SK-N-SH (cell line): ENCODE data around the gene ACLY. TPM values are rescaled to one million over a fixed set of nuclear protein-coding genes. Genes with fewer than 3 reads are reported as not detected.

Experiments
- CTCF ChIA-PET: fragments of 300-600, 350-600 bp; formaldehyde crosslinking; extraction: SDS; loops from one replicate; lab custom pipeline; 2021; lab: Yijun Ruan, JAX
- POLR2A ChIA-PET: fragments of 350-600 bp; sonication (Branson Sonifier 250); formaldehyde crosslinking; extraction: SDS; loops from one replicate; lab custom pipeline; 2020; ENCODE audit warnings: antibody characterized with exemption, inconsistent platforms; lab: Yijun Ruan, JAX
- DNase-seq: peaks from one replicate; pipeline ENCODE4 v3.0.0; 2012
- H2AFZ ChIP-seq: fragments of 200-600 bp; sonication (generic); 2 replicates; pipeline ENCODE4 v1.8.1; 2016; ENCODE audit warnings: antibody characterized with exemption, mild to moderate bottlenecking, low read depth
- H3F3A ChIP-seq: fragments of 200-600 bp; sonication (generic); replicated peaks from 2 replicates; pipeline ENCODE3; 2016; ENCODE audit warnings: antibody characterized with exemption, mild to moderate bottlenecking; ENCODE audit not compliant: insufficient read depth
- H3K27ac ChIP-seq, 2 experiments: fragments of 200-500 bp in 1 of 2; fragments of 200-600 bp in 1 of 2; sonication (Bioruptor generic) in 1 of 2; sonication (generic), shearing (Covaris generic) in 1 of 2; 2 replicates each; pipeline versions ENCODE4 v1.5.1 to v1.6.1; 2014 to 2016; ENCODE audit warnings: low read depth in 2 of 2, inconsistent platforms in 1 of 2, low read length in 1 of 2, mild to moderate bottlenecking in 1 of 2, mixed read lengths in 1 of 2
- H3K27me3 ChIP-seq: fragments of 200-600 bp; sonication (generic), shearing (Covaris generic); 2 replicates; pipeline ENCODE4 v1.6.1; 2016; ENCODE audit warnings: mixed run types; ENCODE audit not compliant: insufficient read depth
- H3K36me3 ChIP-seq, 2 experiments: fragments of 200-500 bp in 1 of 2; fragments of 200-600 bp in 1 of 2; sonication (Bioruptor generic) in 1 of 2; sonication (generic) in 1 of 2; replicated peaks in 1 of 2; 2 replicates each; pipeline versions ENCODE3 to v1.5.1; 2014 to 2016; ENCODE audit warnings: low read length in 1 of 2, mild to moderate bottlenecking in 1 of 2; ENCODE audit not compliant: insufficient read depth in 2 of 2, control insufficient read depth in 1 of 2
- H3K4me1 ChIP-seq, 2 experiments: fragments of 200-500 bp in 1 of 2; fragments of 200-600 bp in 1 of 2; sonication (Bioruptor generic) in 1 of 2; sonication (generic), shearing (Covaris generic) in 1 of 2; 2 replicates each; pipeline versions ENCODE4 v1.5.1 to v1.6.1; 2014 to 2016; ENCODE audit warnings: low read depth in 1 of 2, low read length in 1 of 2, mixed run types in 1 of 2; ENCODE audit not compliant: insufficient read depth in 2 of 2, control insufficient read depth in 1 of 2
- H3K4me2 ChIP-seq: fragments of 200-600 bp; sonication (generic), shearing (Covaris generic); 2 replicates; pipeline ENCODE4 v1.6.1; 2017; ENCODE audit warnings: mixed run types
- H3K4me3 ChIP-seq, 2 experiments: fragments of 200-500 bp in 1 of 2; fragments of 200-600 bp in 1 of 2; sonication (Bioruptor generic) in 1 of 2; sonication (generic), shearing (Covaris generic) in 1 of 2; 2 replicates each; pipeline versions ENCODE4 v1.5.1 to v1.8.1; 2014 to 2016; ENCODE audit warnings: low read depth in 2 of 2, inconsistent platforms in 1 of 2, low read length in 1 of 2, mild to moderate bottlenecking in 1 of 2, mixed read lengths in 1 of 2, moderate library complexity in 1 of 2
- H3K79me2 ChIP-seq: fragments of 200-600 bp; sonication (generic); 2 replicates; pipeline ENCODE4 v1.8.1; 2017; ENCODE audit warnings: mild to moderate bottlenecking; ENCODE audit not compliant: insufficient read depth
- H3K9ac ChIP-seq: fragments of 200-600 bp; sonication (generic); 2 replicates; pipeline ENCODE4 v1.6.1; 2017; ENCODE audit warnings: mixed run types
- H3K9me2 ChIP-seq: fragments of 200-600 bp; sonication (generic); 2 replicates; pipeline ENCODE4 v1.6.1; 2017; ENCODE audit warnings: mixed run types
- H3K9me3 ChIP-seq: fragments of 200-600 bp; sonication (generic); 2 replicates; pipeline ENCODE4 v1.6.1; 2017; ENCODE audit warnings: mixed run types, mild to moderate bottlenecking, moderate library complexity
- H4K20me1 ChIP-seq: fragments of 200-600 bp; sonication (generic); 2 replicates; pipeline ENCODE4 v1.6.1; 2017; ENCODE audit warnings: mild to moderate bottlenecking, mixed run types; ENCODE audit not compliant: insufficient read depth
- CHD2 ChIP-seq: fragments of 150-350 bp; IDR thresholded peaks from 2 replicates; pipeline ENCODE4 v1.6.1; 2018; ENCODE audit warnings: low read length; ENCODE audit not compliant: partially characterized antibody
- ELF1 ChIP-seq: IDR thresholded peaks from 2 replicates; pipeline ENCODE4 v1.4.0; 2012
- EP300 ChIP-seq, 2 experiments: IDR thresholded peaks; 2 replicates each; pipeline versions ENCODE4 v1.4.0 to v1.6.1; 2012; ENCODE audit warnings: borderline replicate concordance in 1 of 2, low read depth in 1 of 2, low read length in 1 of 2
- FOXM1 ChIP-seq: IDR thresholded peaks from 2 replicates; pipeline ENCODE4 v1.4.0; 2012; ENCODE audit warnings: low read depth, mild to moderate bottlenecking
- GABPA ChIP-seq: IDR thresholded peaks from 2 replicates; pipeline ENCODE4 v1.4.0; 2012; ENCODE audit warnings: low read depth, mild to moderate bottlenecking
- GATA2 ChIP-seq: sonication (generic); formaldehyde crosslinking; IDR thresholded peaks from 2 replicates; pipeline ENCODE4 v1.5.0; 2020; ENCODE audit warnings: mild to moderate bottlenecking, missing genetic modification reagents
- JUND ChIP-seq: IDR thresholded peaks from 2 replicates; pipeline ENCODE4 v1.4.0; 2012
- MEF2A ChIP-seq: IDR thresholded peaks from 2 replicates; pipeline ENCODE4 v1.4.0; 2012; ENCODE audit warnings: low read depth, borderline replicate concordance
- NRF1 ChIP-seq: IDR thresholded peaks from 2 replicates; pipeline ENCODE4 v1.6.1; 2012; ENCODE audit warnings: low read depth, mild to moderate bottlenecking, low read length
- POLR2AphosphoS5 ChIP-seq: IDR thresholded peaks from 2 replicates; pipeline ENCODE4 v1.6.1; 2012; ENCODE audit warnings: low read depth, low read length
- RAD21 ChIP-seq: IDR thresholded peaks from 2 replicates; pipeline ENCODE4 v1.6.1; 2012; ENCODE audit warnings: mild to moderate bottlenecking, low read length
- RXRA ChIP-seq: IDR thresholded peaks from 2 replicates; pipeline ENCODE4 v1.4.0; 2012; ENCODE audit warnings: low read depth, mild to moderate bottlenecking, borderline replicate concordance
- SIN3A ChIP-seq: IDR thresholded peaks from 2 replicates; pipeline ENCODE4 v1.6.1; 2012; ENCODE audit warnings: low read depth, mild to moderate bottlenecking, low read length, moderate library complexity, borderline replicate concordance
- SMC3 ChIP-seq: IDR thresholded peaks from 2 replicates; pipeline ENCODE4 v1.6.1; 2012; ENCODE audit warnings: low read depth, low read length, improper control_type of control experiment
- TCF12 ChIP-seq: IDR thresholded peaks from 2 replicates; pipeline ENCODE4 v1.4.0; 2012
- YY1 ChIP-seq: IDR thresholded peaks from 2 replicates; pipeline ENCODE4 v1.4.0; 2012; ENCODE audit warnings: low read depth, mild to moderate bottlenecking
- WGBS: methylation state at CpG from one replicate; pipeline ENCODE4 v1.1.6; 2017; ENCODE audit warnings: low lambda C conversion rate; 5-methylcytosine and 5-hydroxymethylcytosine counted together
- polyA plus RNA-seq, 3 experiments: library from polyadenylated mRNA; depleted of rRNA; stranded (reverse); fragments of >200 nt; gene quantifications; 2 replicates each; pipeline ENCODE4 v1.2.3, GENCODE V29; 2012
- TF ChIP-seq, protein P1 (sequence below): IDR thresholded peaks from 2 replicates; pipeline ENCODE4; 2012
- TF ChIP-seq, protein P2 (sequence below): IDR thresholded peaks from 2 replicates; pipeline ENCODE4 v1.4.0; 2012; ENCODE audit warnings: low read depth
- TF ChIP-seq, protein P3 (sequence below): IDR thresholded peaks from 2 replicates; pipeline ENCODE4 v1.4.0; 2012; ENCODE audit warnings: low read depth, borderline replicate concordance
- TF ChIP-seq, protein P4 (sequence below): IDR thresholded peaks from 2 replicates; pipeline ENCODE4 v1.4.0; 2012; ENCODE audit warnings: low read depth, borderline replicate concordance
- TF ChIP-seq, protein P5 (sequence below): IDR thresholded peaks from 2 replicates; pipeline ENCODE4 v1.6.1; 2012; ENCODE audit warnings: mild to moderate bottlenecking, low read depth, low read length, moderate library complexity

ACLY gene
- polyA plus RNA-seq, 1 of the 3 experiments (the other 2 are of a cell fraction), result 163 TPM

DNA sequence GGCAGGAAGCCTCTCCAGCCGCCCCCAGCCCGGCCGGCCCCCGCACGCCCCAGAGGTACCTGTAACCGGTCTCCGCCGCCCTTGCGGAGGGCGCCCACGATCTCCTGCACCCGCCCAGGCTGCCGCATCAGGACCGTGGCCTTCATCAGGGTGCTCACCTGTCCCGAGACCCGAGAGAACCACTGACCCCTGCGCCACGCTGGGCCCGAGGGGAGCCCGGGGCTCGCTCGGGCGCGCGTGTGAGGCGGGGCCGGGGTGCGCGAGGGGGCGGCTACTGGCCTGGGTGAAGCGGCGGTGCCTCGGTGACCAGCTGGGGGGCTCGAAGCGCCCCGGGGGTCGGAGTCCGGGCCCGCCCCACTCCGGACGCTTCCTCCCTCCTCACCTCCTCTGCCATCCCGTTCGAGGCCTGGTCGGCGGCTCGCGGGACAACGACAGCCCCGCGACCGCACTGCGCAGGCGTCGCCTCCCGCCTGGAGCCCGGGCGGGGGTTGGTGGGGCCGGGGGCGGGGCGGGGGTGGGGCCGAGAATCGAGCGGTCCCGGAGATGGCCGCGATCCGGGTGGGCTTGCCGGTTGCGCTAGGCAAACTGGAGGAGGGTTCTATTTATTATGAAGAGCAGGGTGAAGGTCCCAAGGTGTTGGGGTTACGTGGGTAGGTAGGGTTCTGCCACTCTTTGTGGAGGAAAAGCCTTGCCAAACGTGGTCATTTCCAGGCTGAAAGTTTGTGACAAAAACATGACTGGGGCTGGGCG is 82.8 kb downstream of the ACLY start, which contains the start of gene NT5C3B (continued):
- TF ChIP-seq SIN3A (0 out of 2 replicates have a peak, but pooled peaks have one; percentile 22), YY1 (no peak), SMC3 (no peak), NRF1 (peak; percentile 70)
- TF ChIP-seq, protein P1, sequence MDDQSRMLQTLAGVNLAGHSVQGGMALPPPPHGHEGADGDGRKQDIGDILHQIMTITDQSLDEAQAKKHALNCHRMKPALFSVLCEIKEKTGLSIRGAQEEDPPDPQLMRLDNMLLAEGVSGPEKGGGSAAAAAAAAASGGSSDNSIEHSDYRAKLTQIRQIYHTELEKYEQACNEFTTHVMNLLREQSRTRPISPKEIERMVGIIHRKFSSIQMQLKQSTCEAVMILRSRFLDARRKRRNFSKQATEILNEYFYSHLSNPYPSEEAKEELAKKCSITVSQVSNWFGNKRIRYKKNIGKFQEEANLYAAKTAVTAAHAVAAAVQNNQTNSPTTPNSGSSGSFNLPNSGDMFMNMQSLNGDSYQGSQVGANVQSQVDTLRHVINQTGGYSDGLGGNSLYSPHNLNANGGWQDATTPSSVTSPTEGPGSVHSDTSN, result no peak
- TF ChIP-seq, all 33 proteins: peak for 4

DNA sequence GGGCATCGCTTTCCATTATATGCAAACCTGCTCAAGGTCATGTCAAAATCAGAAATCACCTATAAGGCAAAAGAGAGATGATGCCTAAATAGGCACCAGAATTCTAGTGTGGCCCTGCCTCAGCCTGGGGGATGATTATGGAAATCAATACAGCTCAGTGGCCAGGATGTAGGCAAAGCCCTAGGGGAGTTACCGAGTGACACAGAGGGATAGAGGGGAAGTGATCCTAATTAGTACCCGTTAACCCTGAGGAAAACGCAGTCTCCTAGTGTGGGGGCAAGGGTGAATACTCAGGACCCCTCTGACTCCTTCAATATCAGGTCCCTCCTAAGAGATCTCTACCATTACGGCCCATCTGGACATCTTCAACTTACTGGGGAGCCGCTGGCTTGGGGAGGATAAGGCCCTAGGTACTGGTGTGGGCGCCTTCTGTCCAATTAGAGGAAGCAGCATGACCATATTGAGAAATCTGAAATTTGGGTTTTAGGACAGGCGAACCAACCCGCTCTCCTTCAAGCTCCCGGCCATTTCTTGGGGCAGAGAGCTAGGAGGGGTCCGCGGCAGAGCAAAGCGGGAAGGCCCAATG is 83.4 kb downstream of the ACLY start:
- Histone ChIP-seq H3K9me3 (no peaks in the 10 kb centered on the region), H3F3A (no peaks in the 10 kb centered on the region), H2AFZ (peak overlapping the region; percentile 93), H3K36me3 (peaks cover 10 to 29% of the 10 kb centered on the region in 2 experiments), H3K4me3 (peak overlapping the region; percentile 71 to 91), H3K27me3 (no peaks in the 10 kb centered on the region), H3K27ac (no peak overlapping the region), H3K4me2 (peak overlapping the region; percentile 95), H3K9ac (peak overlapping the region; percentile 82), H4K20me1 (no peaks in the 10 kb centered on the region), H3K4me1 (peaks cover 0 to 8% of the 10 kb centered on the region in 2 experiments; a peak in 1 of 4 replicates), H3K9me2 (no peaks in the 10 kb centered on the region), H3K79me2 (peaks cover 20% of the 10 kb centered on the region; the same call in 1 of the 2 replicates)
- 15% methylated on average over 13 of the region's 13 CpGs for WGBS
- TF ChIP-seq JUND (no peak), EP300 (IDR thresholded peaks at IDR 0.05; ENCODE audit: borderline replicate concordance in 1 of 2, low read depth in 1 of 2, low read length in 1 of 2) (no peak), FOXM1 (no peak), MEF2A (no peak), RXRA (no peak), POLR2AphosphoS5 (no peak), YY1 (no peak), ELF1 (no peak), GABPA (no peak), RAD21 (no peak), GATA2 (CRISPR knock-in tag) (no peak), CHD2 (no peak), TCF12 (no peak)
- TF ChIP-seq, protein P2, sequence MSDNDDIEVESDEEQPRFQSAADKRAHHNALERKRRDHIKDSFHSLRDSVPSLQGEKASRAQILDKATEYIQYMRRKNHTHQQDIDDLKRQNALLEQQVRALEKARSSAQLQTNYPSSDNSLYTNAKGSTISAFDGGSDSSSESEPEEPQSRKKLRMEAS, result no peak
- TF ChIP-seq, protein P1, result no peak
- TF ChIP-seq, protein P3, sequence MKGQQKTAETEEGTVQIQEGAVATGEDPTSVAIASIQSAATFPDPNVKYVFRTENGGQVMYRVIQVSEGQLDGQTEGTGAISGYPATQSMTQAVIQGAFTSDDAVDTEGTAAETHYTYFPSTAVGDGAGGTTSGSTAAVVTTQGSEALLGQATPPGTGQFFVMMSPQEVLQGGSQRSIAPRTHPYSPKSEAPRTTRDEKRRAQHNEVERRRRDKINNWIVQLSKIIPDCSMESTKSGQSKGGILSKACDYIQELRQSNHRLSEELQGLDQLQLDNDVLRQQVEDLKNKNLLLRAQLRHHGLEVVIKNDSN, result no peak
- TF ChIP-seq, protein P4, sequence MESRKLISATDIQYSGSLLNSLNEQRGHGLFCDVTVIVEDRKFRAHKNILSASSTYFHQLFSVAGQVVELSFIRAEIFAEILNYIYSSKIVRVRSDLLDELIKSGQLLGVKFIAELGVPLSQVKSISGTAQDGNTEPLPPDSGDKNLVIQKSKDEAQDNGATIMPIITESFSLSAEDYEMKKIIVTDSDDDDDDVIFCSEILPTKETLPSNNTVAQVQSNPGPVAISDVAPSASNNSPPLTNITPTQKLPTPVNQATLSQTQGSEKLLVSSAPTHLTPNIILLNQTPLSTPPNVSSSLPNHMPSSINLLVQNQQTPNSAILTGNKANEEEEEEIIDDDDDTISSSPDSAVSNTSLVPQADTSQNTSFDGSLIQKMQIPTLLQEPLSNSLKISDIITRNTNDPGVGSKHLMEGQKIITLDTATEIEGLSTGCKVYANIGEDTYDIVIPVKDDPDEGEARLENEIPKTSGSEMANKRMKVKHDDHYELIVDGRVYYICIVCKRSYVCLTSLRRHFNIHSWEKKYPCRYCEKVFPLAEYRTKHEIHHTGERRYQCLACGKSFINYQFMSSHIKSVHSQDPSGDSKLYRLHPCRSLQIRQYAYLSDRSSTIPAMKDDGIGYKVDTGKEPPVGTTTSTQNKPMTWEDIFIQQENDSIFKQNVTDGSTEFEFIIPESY, result no peak
- TF ChIP-seq, protein P5, sequence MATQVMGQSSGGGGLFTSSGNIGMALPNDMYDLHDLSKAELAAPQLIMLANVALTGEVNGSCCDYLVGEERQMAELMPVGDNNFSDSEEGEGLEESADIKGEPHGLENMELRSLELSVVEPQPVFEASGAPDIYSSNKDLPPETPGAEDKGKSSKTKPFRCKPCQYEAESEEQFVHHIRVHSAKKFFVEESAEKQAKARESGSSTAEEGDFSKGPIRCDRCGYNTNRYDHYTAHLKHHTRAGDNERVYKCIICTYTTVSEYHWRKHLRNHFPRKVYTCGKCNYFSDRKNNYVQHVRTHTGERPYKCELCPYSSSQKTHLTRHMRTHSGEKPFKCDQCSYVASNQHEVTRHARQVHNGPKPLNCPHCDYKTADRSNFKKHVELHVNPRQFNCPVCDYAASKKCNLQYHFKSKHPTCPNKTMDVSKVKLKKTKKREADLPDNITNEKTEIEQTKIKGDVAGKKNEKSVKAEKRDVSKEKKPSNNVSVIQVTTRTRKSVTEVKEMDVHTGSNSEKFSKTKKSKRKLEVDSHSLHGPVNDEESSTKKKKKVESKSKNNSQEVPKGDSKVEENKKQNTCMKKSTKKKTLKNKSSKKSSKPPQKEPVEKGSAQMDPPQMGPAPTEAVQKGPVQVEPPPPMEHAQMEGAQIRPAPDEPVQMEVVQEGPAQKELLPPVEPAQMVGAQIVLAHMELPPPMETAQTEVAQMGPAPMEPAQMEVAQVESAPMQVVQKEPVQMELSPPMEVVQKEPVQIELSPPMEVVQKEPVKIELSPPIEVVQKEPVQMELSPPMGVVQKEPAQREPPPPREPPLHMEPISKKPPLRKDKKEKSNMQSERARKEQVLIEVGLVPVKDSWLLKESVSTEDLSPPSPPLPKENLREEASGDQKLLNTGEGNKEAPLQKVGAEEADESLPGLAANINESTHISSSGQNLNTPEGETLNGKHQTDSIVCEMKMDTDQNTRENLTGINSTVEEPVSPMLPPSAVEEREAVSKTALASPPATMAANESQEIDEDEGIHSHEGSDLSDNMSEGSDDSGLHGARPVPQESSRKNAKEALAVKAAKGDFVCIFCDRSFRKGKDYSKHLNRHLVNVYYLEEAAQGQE, result no peak
- POLR2A ChIA-PET, result interaction anchor here (2.2 kb wide), 1 partner anchor 30 kb away, joined by 6 read pairs; the partner anchor contains the start of gene KLHL11
- CTCF ChIA-PET, result interaction anchor here (1.0 to 1.8 kb wide), 6 partner anchors 10 to 124 kb away, joined by 3 to 8 read pairs (median 6); partner anchors contain the start of genes KLHL11 and P3H4
- no peak for DNase-seq
